Peyer's patch (tissue), 4 donors: ENCODE data around the gene TMEM222. TPM values are rescaled to one million over a fixed set of nuclear protein-coding genes. Genes with fewer than 3 reads are reported as not detected.
A peak's percentile ranks its signal among the peaks of the same experiment; 100 is the strongest.
"Not testable (repeated sequence)": the region's sequence is repeated elsewhere in the genome, so short reads cannot be mapped to it uniquely, and the experiment has no call there.

Experiments
- DNase-seq, 3 donors: peaks; one replicate each; pipeline ENCODE4 v3.0.0-alpha.2; 2017 to 2019
- H3K27ac ChIP-seq, 4 donors: fragments of 200-600 bp; sonication (generic); one replicate each; pipeline ENCODE4 v1.5.1; 2016 to 2019
- H3K27me3 ChIP-seq, 2 donors: fragments of 200-600 bp; sonication (generic); one replicate each; pipeline ENCODE4 v1.5.1; 2019
- H3K36me3 ChIP-seq, 3 donors: fragments of 200-600 bp; sonication (generic); one replicate each; pipeline ENCODE4 v1.5.1; 2016 to 2019
- H3K4me1 ChIP-seq, 4 donors: fragments of 200-600 bp; sonication (generic); one replicate each; pipeline ENCODE4 v1.5.1; 2016 to 2019
- H3K4me3 ChIP-seq, 4 donors: fragments of 200-600 bp; sonication (generic); 1 replicate in 3 of 4; 2 replicates in 1 of 4; pipeline ENCODE4 v1.5.1; 2016 to 2019; ENCODE audit warnings: mild to moderate bottlenecking in 1 of 4
- H3K9me3 ChIP-seq, 4 donors: fragments of 200-600 bp; sonication (generic); one replicate each; pipeline ENCODE4 v1.5.1; 2016 to 2019; ENCODE audit warnings: mild to moderate bottlenecking in 1 of 4
- POLR2A ChIP-seq, 2 donors: fragments of 450-650 bp; IDR thresholded peaks; one replicate each; pipeline ENCODE4 v1.5.1; 2017; ENCODE audit warnings: antibody characterized with exemption in 2 of 2, mild to moderate bottlenecking in 2 of 2, moderate library complexity in 2 of 2
- total RNA-seq, 4 donors: library from RNA; depleted of rRNA; stranded (reverse); fragments of >200 nt; gene quantifications; one replicate each; pipeline ENCODE4 v1.1.0, GENCODE V29; 2016
- TF ChIP-seq, protein P1 (sequence below), 6 experiments: fragments of 450-650 bp in 4 of 6; fragments of 200-600 bp in 2 of 6; sonication (generic) in 1 of 6; IDR thresholded peaks; one replicate each; pipeline ENCODE4 v1.5.1; 2017 to 2019; ENCODE audit warnings: antibody characterized with exemption in 6 of 6, mild to moderate bottlenecking in 3 of 6, moderate library complexity in 1 of 6

The TMEM222 gene, protein sequence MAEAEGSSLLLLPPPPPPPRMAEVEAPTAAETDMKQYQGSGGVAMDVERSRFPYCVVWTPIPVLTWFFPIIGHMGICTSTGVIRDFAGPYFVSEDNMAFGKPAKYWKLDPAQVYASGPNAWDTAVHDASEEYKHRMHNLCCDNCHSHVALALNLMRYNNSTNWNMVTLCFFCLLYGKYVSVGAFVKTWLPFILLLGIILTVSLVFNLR
- 10 to 100 TPM in 3 of 4 donors, 1 to 10 TPM in 1; 9.9 to 30.8 (median 25.4) TPM for total RNA-seq

GRCh38 chr1:27321813-27322568 is at the start of gene TMEM222:
TMEM222 (plus strand) TSS chr1:27322163; CDS start chr1:27322198, 35 bp downstream.
- H3K27me3 ChIP-seq: no peaks in the 10 kb centered on the region
- TF ChIP-seq POLR2A (IDR thresholded peaks at IDR 0.05): peak; percentile 40 to 63
- TF ChIP-seq, protein P1, sequence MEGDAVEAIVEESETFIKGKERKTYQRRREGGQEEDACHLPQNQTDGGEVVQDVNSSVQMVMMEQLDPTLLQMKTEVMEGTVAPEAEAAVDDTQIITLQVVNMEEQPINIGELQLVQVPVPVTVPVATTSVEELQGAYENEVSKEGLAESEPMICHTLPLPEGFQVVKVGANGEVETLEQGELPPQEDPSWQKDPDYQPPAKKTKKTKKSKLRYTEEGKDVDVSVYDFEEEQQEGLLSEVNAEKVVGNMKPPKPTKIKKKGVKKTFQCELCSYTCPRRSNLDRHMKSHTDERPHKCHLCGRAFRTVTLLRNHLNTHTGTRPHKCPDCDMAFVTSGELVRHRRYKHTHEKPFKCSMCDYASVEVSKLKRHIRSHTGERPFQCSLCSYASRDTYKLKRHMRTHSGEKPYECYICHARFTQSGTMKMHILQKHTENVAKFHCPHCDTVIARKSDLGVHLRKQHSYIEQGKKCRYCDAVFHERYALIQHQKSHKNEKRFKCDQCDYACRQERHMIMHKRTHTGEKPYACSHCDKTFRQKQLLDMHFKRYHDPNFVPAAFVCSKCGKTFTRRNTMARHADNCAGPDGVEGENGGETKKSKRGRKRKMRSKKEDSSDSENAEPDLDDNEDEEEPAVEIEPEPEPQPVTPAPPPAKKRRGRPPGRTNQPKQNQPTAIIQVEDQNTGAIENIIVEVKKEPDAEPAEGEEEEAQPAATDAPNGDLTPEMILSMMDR (IDR thresholded peaks at IDR 0.05): peak; percentile 13 to 48 (median 34)
- peaks cover 0 to 16% (median 0%) of the 10 kb centered on the region in 3 donors for H3K36me3 ChIP-seq
- H3K9me3 ChIP-seq: no peaks in the 10 kb centered on the region
- H3K27ac ChIP-seq: peak within 1 kb of the TSS; percentile 85 to 92 (median 90)
- H3K4me1 ChIP-seq: peaks cover 0 to 19% (median 5%) of the 10 kb centered on the region in 4 donors
- H3K4me3 ChIP-seq: peak within 1 kb of the TSS; percentile 74 to 98 (median 95)
- DNase-seq: peak; percentile 95 to 98 (median 98)

DNA sequence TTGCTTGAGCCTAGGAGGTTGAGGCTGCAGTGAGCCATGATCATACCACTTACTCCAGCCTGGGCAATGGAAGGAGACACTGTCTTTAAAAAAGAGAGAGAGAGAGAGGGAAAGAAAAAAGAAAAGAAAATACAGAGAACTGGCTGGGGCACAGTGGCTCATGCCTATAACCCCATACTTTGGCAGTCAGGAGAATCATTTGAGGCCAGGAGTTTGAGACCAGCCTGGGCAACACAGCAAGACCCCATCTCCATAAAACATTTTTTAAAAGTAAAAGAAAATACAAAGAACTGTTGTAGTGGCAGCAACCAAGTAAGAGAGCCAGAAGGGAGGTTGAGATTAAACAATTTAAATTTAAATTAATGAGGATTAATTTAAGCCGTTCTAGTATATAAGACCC is 47.8 kb upstream of the TMEM222 start:
- Histone ChIP-seq H3K9me3 (no peaks in the 10 kb centered on the region), H3K27me3 (no peaks in the 10 kb centered on the region), H3K27ac (no peak overlapping the region), H3K4me3 (no peak overlapping the region), H3K36me3 (no peaks in the 10 kb centered on the region), H3K4me1 (no peaks in the 10 kb centered on the region)
- no peak for DNase-seq
- TF ChIP-seq POLR2A (IDR thresholded peaks at IDR 0.05): no peak

DNA sequence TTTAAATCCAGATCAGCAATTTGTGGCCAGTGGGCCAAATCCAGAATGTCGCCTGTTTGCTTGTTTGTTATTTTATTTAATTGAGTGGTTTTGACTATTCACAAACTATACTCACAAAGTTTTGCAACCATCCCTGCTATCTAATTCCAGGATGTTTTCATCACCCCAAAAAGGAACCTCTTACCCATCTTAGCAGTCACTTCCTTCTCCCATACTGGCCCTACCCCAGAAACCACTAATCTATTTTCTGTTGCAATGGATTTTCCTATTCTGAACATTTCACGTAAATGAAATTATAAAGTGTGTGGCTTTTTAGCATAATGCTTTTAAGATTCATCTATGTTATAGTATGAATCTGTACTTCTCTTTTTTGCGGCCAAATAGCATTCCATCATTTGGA is 46.3 kb upstream of the TMEM222 start:
- no peak for DNase-seq

GRCh38 chr1:27284425-27285273 is 37.3 kb upstream of the TMEM222 start:
- peak; percentile 82 to 97 (median 96) for DNase-seq
- TF ChIP-seq, protein P1 (IDR thresholded peaks at IDR 0.05): peak; percentile 76 to 89 (median 82)
- TF ChIP-seq POLR2A (IDR thresholded peaks at IDR 0.05): no peak
- Histone ChIP-seq H3K27ac (no peak overlapping the region), H3K4me3 (no peak overlapping the region), H3K36me3 (peaks cover 0 to 32% (median 0%) of the 10 kb centered on the region in 3 donors), H3K27me3 (no peaks in the 10 kb centered on the region), H3K4me1 (no peaks in the 10 kb centered on the region), H3K9me3 (no peaks in the 10 kb centered on the region)

More for the DNA sequence above, 46.3 kb upstream of the TMEM222 start:
- Histone ChIP-seq H3K4me3 (no peak overlapping the region), H3K27ac (no peak overlapping the region), H3K27me3 (no peaks in the 10 kb centered on the region), H3K36me3 (no peaks in the 10 kb centered on the region), H3K9me3 (no peaks in the 10 kb centered on the region), H3K4me1 (no peaks in the 10 kb centered on the region)
- TF ChIP-seq, protein P1 (IDR thresholded peaks at IDR 0.05): no peak
- TF ChIP-seq POLR2A (IDR thresholded peaks at IDR 0.05): no peak

DNA sequence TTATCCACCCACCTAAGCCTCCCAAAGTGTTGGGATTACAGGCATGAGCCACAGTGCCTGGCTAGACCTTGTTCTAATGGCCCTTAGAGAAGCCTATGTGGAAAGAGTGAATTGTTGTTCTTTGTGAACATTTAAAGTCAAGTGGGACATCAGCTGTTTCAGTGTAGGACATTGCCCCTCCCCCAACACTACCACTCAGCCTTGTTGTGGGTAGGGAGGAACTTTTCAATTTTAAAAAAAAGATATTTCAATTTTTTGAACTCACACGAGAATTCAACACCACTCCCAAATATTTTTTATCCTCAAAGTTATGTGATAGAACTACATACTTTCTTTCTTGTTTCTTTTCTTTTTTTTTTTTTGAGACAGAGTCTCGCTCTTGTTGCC is 36.7 kb upstream of the TMEM222 start:
- Histone ChIP-seq H3K4me1 (peaks cover 0 to 4% (median 0%) of the 10 kb centered on the region in 4 donors), H3K36me3 (peaks cover 0 to 36% (median 0%) of the 10 kb centered on the region in 3 donors)
- TF ChIP-seq, protein P1 (IDR thresholded peaks at IDR 0.05): no peak
- TF ChIP-seq POLR2A (IDR thresholded peaks at IDR 0.05): no peak

DNA sequence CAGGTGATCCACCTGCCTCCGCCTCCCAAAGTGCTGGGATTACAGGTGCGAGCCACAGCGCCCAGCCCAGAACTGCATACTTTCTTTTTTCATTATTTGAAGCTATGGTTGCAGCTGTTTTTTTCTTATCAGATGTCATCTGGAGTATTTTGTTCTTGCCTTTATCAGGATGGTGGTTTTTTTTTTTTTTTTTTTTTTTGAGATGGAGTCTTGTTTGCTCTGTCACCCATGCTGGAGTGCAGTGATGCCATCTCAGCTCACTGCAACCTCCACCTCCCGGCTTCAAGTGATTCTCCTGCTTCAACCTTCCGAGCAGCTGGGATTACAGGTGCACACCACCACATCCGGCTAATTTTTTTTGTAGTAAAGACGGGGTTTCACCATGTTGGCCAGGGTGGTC is 36.1 kb upstream of the TMEM222 start:
- H3K9me3 ChIP-seq: not testable (repeated sequence)

More for the DNA sequence above, 36.7 kb upstream of the TMEM222 start:
- no peak for DNase-seq
- Histone ChIP-seq H3K27ac (no peak overlapping the region), H3K27me3 (no peaks in the 10 kb centered on the region), H3K4me3 (no peak overlapping the region), H3K9me3 (no peaks in the 10 kb centered on the region)

DNA sequence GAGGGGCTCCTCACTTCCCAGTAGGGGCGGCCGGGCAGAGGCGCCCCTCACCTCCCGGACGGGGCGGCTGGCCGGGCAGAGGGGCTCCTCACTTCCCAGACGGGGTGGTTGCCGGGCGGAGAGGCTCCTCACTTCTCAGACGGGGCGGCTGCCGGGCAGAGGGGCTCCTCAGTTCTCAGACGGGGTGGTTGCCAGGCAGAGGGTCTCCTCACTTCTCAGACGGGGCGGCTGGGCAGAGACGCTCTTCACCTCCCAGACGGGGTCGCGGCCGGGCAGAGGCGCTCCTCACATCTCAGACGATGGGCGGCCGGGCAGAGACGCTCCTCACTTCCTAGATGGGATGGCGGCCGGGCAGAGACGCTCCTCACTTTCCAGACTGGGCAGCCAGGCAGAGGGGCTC is 32.8 kb upstream of the TMEM222 start:
- not testable (repeated sequence) for H3K9me3 ChIP-seq, H3K27ac ChIP-seq, DNase-seq, H3K27me3 ChIP-seq, H3K4me3 ChIP-seq
- peaks cover 0 to 59% (median 0%) of the 10 kb centered on the region in 3 donors for H3K36me3 ChIP-seq
- peaks cover 0 to 12% (median 0%) of the 10 kb centered on the region in 4 donors for H3K4me1 ChIP-seq

More for the DNA sequence above, 36.1 kb upstream of the TMEM222 start:
- peaks cover 0 to 41% (median 0%) of the 10 kb centered on the region in 3 donors for H3K36me3 ChIP-seq
- not testable (repeated sequence) for H3K27me3 ChIP-seq, H3K27ac ChIP-seq, DNase-seq, H3K4me1 ChIP-seq, H3K4me3 ChIP-seq
